NCI-H82 (cell line): ENCODE results near the gene ITGB2.

ENCODE experiments used
- DNase-seq: peaks from one replicate; lab custom pipeline; 2025; lab: John Stamatoyannopoulos, UW

The ITGB2 gene

DNA sequence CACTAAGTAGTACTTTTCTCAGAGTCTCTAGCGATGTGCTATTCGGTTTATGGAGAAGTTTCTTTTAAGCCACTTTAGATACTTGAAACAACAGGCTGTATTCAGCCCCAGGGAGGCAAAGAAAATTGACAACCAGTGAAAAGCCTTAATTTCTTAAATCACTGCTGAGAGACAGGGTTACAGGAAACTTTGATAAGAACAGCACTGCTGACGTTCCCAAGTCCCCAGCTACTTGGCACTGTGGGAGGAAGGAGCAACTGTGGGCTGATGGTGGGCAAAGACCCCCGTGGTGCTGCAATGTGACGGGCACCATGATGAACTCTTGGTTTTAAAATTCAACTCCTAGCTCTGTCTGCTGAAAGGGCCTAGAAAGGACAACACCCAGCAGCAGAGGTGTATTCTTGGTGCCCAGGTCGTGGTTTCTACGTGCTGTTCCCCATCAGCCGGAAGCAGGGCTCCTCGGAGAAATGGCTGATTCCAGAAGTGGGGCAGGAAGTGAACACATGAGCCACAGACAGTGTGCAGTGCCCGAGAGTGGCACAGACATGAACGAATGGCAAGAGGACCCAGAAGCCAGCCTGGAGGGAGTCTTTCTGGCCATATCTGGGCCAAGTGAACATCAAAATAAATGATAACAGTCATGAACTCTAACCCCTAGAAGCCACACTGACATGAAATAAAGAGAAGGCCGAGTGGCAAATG, 52.5 kb downstream of the ITGB2 start:
- no peak for DNase-seq

DNA sequence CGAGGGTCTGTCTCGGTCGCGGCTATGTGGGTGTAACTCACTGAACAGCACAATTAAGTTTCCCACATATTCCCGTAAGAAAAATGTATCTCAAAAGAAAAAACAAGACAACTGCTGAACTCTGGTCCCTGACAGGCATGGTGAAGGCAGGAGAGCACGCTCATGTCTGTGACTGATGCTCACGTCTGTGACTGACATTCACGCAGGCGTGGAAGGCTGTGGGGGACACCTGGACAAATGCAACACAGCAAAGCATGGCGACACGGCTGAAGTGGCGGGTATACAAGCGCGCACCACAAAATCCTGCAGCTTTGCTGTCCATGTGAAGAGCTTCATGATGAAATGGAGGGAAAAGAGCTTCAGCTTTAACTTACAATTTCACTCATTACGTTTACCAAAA, 53.2 kb downstream of the ITGB2 start:
- DNase-seq, result no peak

DNA sequence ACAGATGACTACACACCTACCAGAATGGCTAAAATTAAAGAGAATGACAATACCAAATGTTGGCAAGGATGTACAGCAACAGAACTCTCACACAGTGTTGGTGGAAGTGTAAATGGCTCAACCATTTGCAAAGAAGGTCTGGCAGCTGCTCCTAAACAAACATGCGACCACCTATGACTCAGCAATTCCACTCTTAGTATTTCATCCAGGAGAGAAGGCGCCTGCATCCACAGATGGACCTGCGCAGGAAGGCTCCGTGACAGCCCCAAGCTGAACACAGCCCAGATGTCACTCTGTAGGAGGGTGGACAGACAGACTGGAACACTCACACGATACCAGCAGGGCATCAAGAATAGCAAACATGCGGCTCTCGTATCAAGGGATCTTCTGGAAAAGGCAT, 53.9 kb downstream of the ITGB2 start:
- peak; percentile 70 for DNase-seq

DNA sequence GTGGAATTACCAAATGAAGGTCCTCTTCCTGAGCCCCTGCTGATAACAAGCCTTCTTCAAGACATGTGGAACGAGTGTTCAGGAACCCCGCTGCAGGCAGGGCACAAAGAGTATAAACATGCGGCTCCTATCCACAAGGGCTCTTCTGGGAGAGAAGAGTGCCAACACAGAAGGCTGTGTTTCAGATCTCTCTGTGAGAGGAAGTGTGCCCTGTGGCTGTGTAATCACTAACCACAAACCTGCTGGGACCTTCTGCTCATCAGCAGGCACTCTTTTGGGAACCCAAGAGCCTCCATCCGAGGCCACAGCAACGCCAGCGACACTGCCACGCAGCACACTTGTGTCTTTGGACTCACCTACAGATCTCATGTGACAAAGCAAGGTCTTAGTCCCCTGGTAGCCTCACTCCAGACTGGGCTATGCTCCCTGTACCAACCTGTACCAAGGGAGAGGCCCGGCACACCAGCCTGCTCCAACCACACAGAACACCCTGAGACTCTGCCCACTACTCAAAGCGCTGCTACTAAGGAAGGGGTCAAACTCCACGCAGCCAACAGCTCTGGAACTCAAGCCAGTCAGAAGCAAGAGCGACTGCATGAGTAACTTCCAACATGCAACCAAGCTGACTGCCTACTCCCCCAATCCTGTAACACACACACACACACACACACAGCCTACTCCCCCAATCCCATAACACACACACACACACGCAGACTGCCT, 55.0 kb downstream of the ITGB2 start:
- no peak for DNase-seq

DNA sequence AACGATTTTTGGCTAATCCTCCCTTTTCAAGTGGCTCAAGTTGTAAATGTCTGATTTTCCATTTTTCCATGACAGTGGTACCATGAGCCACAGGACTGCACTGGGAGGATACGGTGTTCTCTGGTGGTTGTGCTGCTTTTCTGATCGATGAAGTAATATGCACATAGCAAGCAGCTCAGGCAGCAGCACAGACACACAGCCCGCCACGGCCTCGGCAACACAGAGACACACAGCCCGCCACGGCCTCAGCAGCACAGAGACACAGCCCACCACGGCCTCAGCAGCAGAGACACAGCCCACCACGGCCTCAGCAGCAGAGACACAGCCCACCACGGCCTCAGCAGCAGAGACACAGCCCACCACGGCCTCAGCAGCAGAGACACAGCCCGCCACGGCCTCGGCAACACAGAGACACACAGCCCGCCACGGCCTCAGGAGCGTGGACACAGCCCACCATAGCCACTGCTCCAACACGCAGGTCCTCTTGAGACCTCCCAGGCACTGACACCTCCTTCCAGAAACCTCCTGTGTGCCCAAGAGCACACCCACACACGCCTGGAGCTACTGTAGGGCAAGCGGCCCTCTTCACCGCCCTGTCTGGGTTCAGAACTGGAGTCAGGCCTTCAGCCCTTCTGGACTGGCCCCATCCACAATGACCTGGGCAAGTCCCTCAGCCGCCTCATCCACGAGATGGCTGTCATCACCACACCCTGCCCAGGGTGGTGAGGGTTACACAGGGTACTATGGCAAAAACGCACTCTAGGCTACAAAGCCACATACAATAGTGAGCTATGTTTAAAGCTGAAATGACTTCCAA, 57.6 kb downstream of the ITGB2 start:
- no peak for DNase-seq

DNA sequence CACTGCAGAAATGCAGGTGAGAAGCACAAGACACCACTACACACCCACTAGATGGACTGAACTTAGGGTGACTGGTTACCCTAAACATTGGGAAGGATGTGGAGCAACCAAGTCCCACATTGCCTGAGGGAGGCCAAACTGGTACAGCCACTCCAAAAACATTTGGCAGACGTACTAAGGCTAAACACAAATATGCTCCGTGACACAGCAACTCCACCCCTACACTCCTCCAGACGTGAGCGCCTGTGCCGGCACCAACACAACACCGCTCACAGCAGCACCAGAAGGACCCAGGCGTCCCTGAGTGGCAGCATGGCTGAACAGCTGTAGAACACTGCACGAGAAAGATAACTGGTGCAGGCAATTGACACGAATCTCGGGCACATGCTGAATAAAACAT, 61.9 kb downstream of the ITGB2 start:
- DNase-seq, result no peak

- no peak for DNase-seq
Observed at GRCh38 chr21:44858291-44858690, 62.4 kb downstream of the ITGB2 start.

DNA sequence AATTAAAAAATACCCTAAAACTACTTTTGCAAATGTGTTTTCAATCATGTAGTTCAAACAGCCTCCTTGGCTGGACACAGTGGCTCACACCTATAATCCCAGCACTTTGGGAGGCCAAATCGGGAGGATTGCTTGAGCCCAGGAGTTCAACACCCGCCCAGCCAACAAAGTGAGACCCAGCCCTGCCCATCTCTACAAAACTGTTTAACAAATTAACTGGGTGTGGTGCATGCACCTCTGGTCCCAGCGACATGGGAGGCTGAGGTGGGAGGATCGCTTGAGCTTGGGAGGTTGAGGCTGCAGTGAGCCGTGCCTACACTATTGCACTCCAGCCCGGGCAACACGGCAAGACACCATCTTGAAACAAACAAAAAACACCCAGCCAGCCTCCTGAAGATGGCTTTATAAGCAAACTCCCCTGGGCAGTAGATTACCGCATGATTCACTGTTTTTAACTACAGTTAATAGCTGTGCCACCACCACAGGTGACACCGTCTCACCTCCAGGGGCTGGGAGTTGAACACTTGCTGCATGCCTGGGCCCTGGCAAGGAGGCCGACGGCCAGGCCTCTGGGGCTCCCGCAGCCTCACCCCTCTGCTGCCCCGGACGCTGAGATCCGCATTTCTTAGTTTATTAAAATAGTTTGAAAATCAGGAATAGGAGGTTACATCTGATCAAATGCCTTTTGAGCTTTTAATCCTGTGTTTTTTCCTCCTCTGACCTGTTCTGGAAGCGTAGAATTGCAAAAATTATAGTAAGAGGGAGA, 63.4 kb downstream of the ITGB2 start:
- no peak for DNase-seq

- DNase-seq, result no peak
Observed at GRCh38 chr21:44856131-44856530, 64.6 kb downstream of the ITGB2 start.

DNA sequence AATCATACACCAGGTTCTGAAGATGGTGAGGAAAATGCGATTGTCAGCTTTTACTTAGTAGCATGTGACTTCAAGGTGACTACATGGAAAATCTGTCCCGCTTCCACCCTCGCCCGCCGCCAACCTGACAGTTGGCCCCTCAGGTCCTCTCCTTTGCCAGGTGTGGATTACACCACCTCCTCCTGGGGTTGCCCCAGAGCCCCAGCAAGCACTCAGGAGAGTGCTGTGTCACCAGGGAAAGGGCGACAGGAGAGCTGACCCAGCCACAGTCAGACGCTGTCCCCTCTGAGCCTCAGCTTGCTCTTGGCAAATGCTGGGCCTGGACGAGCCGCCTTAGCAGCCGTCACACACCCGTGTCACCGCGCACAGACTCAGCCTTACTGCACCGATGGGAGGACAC, 65.1 kb downstream of the ITGB2 start:
- no peak for DNase-seq

- DNase-seq, result no peak
Observed at GRCh38 chr21:44854664-44855446, 65.8 kb downstream of the ITGB2 start.

DNA sequence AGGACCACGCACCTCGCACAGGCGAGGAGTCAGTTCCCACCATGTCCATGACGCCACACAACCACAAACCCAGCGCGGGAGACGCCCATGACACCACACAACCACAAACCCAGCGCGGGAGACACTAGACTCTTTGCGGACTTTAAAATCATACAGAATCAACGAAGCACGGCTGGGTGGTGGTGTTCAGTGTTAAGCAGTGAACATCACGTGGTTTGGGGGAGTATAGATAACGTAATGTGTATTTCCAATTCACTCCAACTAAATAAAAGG, 66.4 kb downstream of the ITGB2 start:
- no peak for DNase-seq

GRCh38 chr21:44853601-44854390, 66.9 kb downstream of the ITGB2 start:
- DNase-seq, result no peak

GRCh38 chr21:44850905-44851657, 69.6 kb downstream of the ITGB2 start:
- DNase-seq, result no peak

- DNase-seq, result no peak
Observed at GRCh38 chr21:44850208-44850800, 70.4 kb downstream of the ITGB2 start.

DNA sequence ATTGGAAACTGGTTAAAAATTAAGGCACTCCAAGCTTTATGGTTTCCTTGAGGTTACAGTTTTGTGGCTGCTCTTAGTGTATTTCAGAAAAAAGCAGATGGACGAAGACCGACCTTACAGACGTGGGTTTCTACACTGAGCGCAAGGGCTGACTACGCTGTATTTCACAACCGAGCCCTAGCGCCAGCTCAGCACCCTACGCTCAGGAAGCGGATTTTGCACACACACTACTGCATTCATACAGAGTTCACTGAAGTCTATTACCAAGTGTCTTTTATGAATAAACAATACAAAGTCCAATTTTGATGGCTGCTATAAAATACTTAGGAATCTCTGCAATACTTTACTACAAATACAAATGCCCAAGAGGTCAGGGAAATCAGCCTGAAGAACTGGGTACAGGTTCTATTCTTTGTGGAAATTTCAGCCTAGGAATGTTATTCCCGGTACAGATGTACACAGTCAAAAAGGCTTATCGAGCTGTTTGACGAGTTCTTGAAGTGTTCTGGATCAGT, 71.0 kb downstream of the ITGB2 start:
- DNase-seq, result no peak

DNA sequence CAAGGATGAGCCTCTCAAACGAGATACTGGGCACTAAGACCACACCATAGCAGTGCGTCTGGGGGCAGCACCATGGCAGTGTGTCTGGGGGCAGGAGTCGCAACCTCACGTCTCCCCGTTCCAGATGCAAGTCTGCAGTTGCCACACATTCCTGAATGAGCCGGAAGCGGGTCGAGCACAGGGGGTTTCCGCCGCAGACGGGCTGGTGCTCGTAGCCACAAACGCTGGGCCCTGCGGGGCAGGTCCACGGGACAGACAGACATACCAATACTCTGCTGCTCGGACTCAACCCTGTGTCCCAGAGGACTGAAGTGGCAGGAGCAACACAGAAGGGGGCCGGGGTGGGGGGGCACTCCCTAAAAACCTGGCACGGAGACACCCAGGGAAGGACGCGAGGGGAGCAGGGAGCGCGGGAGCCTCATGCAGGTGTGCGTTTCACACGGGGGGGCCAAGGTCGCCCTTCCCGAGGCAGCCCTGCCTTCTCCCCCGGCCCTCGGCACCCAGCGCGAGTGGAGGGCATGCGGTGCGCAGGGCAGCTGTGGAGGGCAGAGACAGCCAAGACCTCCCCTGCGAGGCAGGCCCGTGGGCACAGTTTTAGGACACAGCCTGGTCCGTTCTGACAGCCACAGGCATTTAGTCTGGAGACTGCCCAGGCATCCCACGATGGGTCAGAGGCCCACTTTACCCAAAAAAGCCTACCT, 71.7 kb downstream of the ITGB2 start:
- DNase-seq, result no peak

GRCh38 chr21:44847261-44848056, 73.2 kb downstream of the ITGB2 start:
- no peak for DNase-seq
